Mammary epithelial cell (primary cell): ENCODE measurements around the gene CISD3.

Experiments
- CTCF ChIP-seq, 2 donors: IDR thresholded peaks in 1 of 2; conservative IDR thresholded peaks in 1 of 2; 2 replicates each; pipeline ENCODE4 v1.5.1; 2011 to 2012; ENCODE audit warnings: inconsistent platforms in 2 of 2, low read length in 2 of 2, mild to moderate bottlenecking in 2 of 2, control low read depth in 1 of 2, low read depth in 1 of 2; ENCODE audit not compliant: insufficient read depth in 1 of 2; ENCODE audit errors: extremely low read depth in 1 of 2
- EZH2 ChIP-seq: IDR thresholded peaks from 2 replicates; pipeline ENCODE4 v1.6.1; 2012; ENCODE audit warnings: low read length, inconsistent platforms, borderline replicate concordance

GRCh38 chr17:38732376-38733281 lies 2.5 kb downstream of the CISD3 start:
- TF ChIP-seq CTCF (conservative IDR thresholded peaks at IDR 0.05 in 1 of 2, IDR thresholded peaks at IDR 0.05 in 1 of 2; ENCODE audit: extremely low read depth in 1 of 2, insufficient read depth in 1 of 2, low read depth in 1 of 2, low read length in 2 of 2) (no peak), EZH2 (no peak)
